Stimulated activated CD4-positive, alpha-beta T cell treated with anti-CD3 and anti-CD28 coated beads, Interleukin-15, amount 100 ng/mL, for 48 hours (primary cell): ENCODE measurements around the gene COPB2.
A peak's percentile ranks its signal among the peaks of the same experiment; 100 is the strongest.
"Not testable (repeated sequence)": the region's sequence is repeated elsewhere in the genome, so short reads cannot be mapped to it uniquely, and the experiment has no call there.

Source experiments
- DNase-seq, 2 donors: peaks; one replicate each; pipeline ENCODE4 v3.0.0-alpha.2; 2020; ENCODE audit warnings: low read depth in 2 of 2

The COPB2 gene

GRCh38 chr3:139389552-139390368 lies at the start of gene COPB2:
Gene COPB2 (minus strand): TSS chr3:139389647. CDS start chr3:139389550, 97 bp downstream.
- DNase-seq = peak; percentile 89 to 96

- DNase-seq = no peak
These were observed 45.4 kb upstream of the COPB2 start for GRCh38 chr3:139434764-139435307.

GRCh38 chr3:139434228-139434627 lies 44.8 kb upstream of the COPB2 start:
- DNase-seq = no peak

GRCh38 chr3:139433089-139433488 lies 43.6 kb upstream of the COPB2 start:
- DNase-seq = no peak

- no peak for DNase-seq
These were observed 41.0 kb upstream of the COPB2 start for GRCh38 chr3:139430493-139430892.

GRCh38 chr3:139427283-139428060 lies 38.0 kb upstream of the COPB2 start:
- DNase-seq = no peak

DNA sequence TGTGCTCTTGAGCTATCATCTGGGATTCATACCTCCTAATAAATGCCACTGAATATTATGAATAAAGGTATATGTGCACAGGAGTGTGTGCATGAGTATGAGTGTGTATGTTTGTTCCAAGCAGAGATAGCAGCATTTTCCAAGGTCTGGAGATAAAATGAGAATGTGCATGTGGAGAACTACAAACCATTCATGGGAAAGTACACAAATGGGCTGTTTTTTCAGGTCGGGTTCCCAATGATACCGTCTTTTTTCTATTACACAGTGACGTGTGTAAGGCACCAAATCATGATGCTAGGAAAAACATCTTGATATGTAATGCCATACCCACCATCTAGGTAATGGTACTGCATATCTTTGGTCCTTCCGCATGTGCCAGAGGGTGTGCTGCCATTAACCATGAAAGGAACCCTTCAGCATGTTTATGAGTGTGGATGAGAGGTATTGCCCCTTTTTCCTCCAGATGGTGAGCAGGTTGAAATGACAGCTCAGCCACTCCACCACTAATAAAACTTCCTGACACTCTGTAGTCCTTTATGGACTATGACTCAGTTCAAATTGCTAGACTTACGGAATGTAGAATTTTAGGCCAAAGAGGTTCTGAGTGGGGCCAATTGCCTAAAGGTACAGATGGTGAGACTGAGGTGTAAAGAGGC lies 36.4 kb upstream of the COPB2 start:
- DNase-seq = no peak

DNA sequence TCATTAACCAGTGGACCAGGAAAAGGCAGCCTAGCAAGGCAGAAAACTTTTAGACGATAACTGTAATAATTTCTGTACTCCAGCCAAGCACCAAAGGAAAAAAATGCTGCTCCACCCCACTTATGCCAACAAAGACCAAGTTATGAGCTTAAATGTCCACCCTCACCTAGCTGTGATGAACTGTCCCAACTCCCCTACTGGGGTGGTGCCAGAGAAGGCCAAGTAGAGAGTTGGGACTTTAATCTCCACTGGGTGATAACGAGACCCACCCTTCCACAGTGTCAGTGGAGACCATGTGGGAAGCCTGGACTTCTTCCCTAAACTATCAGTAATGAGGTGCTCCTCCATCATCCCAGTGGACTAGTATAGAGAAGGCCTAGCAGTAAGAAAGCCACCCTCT lies 33.8 kb upstream of the COPB2 start:
- DNase-seq = no peak

- no peak for DNase-seq
These were observed 32.0 kb upstream of the COPB2 start for GRCh38 chr3:139421460-139421859.

DNA sequence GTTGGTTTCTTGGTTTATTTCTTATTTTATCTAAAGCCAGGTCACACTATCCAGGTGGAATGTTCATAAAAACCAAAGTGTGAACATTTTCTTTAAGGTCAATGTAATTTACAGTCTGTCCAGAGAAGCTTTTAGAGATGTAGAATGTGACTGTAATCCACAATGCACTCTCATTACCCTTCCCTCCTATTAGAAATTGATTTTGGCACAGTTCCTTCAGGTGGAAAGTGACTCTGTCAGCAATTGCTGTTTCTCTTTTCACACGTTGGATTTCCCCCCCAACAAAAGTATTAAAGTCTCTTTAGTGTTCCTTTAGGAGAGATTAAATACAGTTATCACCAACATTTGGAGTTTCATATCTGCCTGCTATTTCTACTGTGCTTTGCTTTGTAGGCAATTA lies 31.6 kb upstream of the COPB2 start:
- DNase-seq = no peak

- no peak for DNase-seq
These were observed 28.7 kb upstream of the COPB2 start for GRCh38 chr3:139418144-139418543.

DNA sequence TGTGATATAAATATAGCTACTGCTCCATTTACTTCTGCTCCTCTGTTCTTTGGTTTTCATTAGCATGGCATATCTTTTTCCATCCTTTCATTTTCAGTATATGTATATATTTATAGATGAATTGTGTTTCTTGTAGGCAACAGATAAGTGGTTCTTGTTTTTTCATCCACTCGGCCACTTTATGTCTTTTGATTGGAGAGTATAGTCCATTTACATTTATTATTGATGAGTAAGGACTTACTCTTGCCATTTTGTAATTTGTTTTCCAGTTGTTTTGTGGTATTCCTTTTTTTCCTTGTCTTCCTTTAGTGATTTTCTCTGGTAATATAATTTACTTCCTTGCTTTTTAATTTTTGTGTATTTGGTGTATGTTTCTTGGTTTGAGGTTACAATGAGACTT lies 26.8 kb upstream of the COPB2 start:
- no peak for DNase-seq

GRCh38 chr3:139414608-139415224 lies 25.3 kb upstream of the COPB2 start:
- no peak for DNase-seq

- not testable (repeated sequence) for DNase-seq
These were observed 23.4 kb upstream of the COPB2 start for GRCh38 chr3:139412891-139413290.

GRCh38 chr3:139401155-139401554 lies 11.7 kb upstream of the COPB2 start:
- not testable (repeated sequence) for DNase-seq

DNA sequence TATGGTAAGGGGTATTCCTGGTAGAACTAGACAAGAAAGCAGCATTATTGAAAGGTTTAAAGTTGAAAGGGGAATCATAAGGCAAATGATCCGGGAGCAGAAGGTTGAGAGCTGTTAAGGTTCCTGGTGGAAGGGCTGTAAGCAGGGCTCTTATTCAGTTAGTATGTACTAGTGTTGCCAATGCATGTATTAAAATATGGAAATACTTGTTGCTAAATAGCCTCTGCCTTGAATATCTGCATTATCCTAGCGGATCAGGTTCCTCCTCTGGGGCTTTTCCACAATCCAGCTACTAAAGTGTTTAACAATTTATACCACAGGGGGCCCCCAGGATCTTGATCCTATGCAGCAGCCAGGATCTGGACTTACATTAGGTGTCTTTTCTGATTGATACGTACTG lies 7.3 kb upstream of the COPB2 start:
- no peak for DNase-seq

DNA sequence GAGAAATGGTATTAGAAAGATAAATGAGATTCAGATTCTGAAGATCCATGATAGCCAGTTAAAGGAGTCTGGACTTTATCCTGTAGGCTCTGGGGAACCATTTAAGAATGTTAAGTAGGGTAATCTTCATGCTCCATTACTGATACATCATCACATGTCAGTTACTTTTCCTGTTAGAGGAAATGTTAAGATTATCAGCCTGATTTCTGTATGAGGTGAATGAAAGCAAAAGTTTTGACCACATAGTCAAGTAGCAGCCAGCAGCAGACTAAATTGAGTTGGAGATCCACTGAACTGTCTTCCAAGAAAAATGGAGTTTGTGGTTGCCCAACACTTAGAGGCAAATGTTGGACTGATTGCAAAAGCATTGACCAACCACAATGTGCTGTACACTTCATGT lies 4.7 kb upstream of the COPB2 start:
- no peak for DNase-seq

DNA sequence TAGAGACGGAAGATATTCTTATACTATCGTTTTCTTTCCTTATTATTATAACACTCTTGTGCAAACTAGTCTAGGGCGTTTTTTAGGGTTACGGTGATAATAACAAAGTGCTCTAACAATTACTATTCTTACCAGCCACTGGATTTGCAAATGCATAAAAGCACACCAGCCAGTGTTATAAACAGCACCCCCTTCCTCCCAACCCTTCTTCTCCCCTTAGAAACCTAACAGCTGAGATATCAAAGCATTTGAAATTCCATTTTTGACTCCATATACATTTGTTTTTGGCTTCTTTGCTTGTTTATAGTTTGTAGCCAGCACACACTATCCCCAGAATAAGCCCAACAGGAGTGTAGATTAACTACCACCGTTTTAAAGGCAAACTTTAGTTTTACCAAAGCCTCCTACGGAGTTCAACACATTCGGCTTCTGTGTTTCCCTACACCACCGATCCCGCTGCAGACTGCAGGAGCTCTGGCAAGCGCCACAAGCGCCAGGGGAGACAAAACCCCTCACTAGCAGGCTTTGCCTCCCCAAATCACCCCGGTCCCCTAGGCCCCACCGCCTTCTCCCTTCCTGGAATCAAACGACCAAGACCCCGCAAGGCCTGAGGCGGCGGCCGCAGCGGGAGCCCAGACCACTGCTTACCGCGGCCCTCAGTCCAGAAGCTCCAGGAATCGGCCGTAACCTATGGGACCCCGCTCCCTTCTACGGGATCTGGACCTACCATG lies 461 bp downstream of the COPB2 start:
- DNase-seq = peak in 1 of 2 donors; percentile 9

- no peak for DNase-seq
These were observed 1.4 kb downstream of the COPB2 start for GRCh38 chr3:139388077-139388476.

- not testable (repeated sequence) for DNase-seq
These were observed 7.2 kb downstream of the COPB2 start for GRCh38 chr3:139382291-139382690.

GRCh38 chr3:139380575-139380974 lies 8.9 kb downstream of the COPB2 start:
- no peak for DNase-seq
